C4-2B (cell line): ENCODE measurements around the gene GRAPL.
"Not testable (repeated sequence)": the region's sequence is repeated elsewhere in the genome, so short reads cannot be mapped to it uniquely, and the experiment has no call there.

Experiments
- CTCF ChIP-seq: fragments of 450-650 bp; conservative IDR thresholded peaks from 2 replicates; pipeline ENCODE4 v1.5.1; 2017; ENCODE audit warnings: mild to moderate bottlenecking
- ZFX ChIP-seq: fragments of 450-650 bp; IDR thresholded peaks from 2 replicates; pipeline ENCODE4 v1.6.1; 2017

- not testable (repeated sequence) for TF ChIP-seq CTCF, ZFX
These were observed 60.8 kb downstream of the GRAPL start for GRCh38 chr17:19187883-19188869.
